Stimulated activated CD4-positive, alpha-beta T cell treated with anti-CD3 and anti-CD28 coated beads, TNF-alpha, amount 100 ng/mL, for 4 hours (primary cell): ENCODE measurements around the gene SLC6A11.
A peak's percentile ranks its signal among the peaks of the same experiment; 100 is the strongest.

Source experiments
- DNase-seq, 3 experiments: peaks; one replicate each; pipeline ENCODE4 v3.0.0-alpha.2; 2020; ENCODE audit warnings: low read depth in 3 of 3

The SLC6A11 gene

DNA sequence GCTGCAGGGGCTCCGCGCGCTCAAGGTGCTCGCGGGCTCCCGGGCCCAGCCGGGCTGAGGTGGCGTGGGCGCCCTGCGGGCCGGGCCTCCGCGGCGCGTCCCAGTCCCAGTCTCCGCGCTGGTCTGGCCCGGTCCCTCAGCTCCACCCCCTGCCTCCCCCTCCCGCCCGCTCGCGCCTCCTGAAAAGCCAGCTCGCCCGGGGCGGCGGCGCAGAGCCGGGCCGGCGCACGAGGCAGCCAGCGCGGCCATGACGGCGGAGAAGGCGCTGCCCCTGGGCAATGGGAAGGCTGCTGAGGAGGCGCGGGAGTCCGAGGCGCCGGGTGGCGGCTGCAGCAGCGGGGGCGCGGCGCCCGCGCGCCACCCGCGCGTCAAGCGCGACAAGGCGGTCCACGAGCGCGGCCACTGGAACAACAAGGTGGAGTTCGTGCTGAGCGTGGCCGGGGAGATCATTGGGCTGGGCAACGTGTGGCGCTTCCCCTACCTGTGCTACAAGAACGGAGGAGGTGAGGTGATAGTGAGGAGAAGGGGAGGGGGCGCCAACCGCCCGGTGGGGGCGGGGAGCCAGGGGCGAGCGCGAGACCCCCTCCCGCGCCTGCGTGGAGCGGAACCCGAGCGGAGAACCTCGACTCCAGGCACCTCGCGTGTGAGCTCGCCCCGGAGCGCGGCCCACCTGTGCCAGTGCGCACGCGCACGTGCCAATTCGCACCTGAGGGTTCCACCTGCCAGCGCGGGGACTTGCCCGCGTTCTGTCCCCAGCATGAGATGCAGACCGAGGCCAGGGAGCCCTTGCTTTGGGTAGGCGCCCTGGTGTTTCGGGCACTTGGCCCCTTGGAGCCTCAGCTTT lies at the start of gene SLC6A11:
SLC6A11 (plus strand) TSS at position 210 of the 844 bp plus-strand sequence; CDS start at position 248, 38 bp downstream.
- DNase-seq = no peak

- DNase-seq = no peak
These were observed 47.2 kb upstream of the SLC6A11 start for GRCh38 chr3:10768708-10769394.

DNA sequence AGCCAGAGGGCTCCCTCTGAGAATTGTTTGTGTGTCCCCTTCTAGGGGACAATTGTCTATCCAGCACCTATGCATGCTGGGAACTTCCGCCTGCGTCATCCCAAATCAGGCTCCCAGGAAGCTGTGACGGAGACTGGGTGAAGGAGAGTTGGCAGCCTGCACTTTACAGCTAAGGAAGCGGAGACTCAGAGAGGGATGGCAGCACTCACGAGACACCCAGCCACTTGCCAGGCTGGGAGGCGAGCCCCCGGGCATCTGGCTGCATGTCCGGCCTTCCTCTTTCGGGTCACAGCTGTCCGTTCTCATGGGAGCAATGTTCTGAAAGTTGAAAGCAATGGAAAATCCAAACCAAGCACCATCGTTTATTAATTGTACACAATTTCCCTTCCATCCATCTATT lies 45.5 kb upstream of the SLC6A11 start:
- no peak for DNase-seq

- DNase-seq = no peak
These were observed 45.0 kb upstream of the SLC6A11 start for GRCh38 chr3:10770981-10771380.

DNA sequence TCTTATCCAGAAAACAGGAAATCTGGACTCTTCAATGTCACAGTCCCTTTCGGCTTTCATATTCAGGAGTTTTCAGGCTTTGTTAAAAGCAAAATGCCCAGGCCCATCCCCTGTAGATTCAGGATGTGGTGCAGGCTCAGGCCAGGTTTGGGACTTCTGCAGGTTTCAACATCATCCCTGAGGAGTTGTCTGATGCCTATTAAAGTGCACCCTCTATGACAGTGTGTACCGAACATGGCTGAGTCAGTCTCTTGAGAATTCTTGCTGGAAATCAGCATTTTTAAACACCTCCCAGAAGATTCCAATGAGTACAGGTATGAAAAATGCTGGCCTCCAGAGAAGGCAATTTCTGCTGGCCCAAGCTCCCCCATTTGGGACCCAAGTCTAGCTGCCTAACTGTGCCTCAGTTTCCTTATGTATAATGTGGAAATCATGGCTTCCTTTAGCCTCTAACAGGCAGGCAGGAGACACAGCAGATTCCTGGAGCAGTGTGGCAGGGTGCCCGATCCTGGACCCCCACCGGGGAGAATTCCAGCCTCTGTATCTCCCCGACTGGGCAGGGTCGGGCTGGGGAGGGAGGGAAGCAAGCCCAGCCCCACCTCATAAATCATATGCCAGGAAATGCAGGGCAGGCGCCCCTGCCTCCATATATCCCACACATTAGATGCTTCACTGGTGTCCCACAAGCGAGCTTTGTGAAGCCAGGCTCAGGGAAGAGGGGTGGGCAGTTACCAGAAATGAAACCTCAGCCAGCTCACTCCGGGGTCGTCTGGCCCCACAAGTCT lies 44.4 kb upstream of the SLC6A11 start:
- DNase-seq = no peak

GRCh38 chr3:10772271-10773161 lies 43.5 kb upstream of the SLC6A11 start:
- no peak for DNase-seq

DNA sequence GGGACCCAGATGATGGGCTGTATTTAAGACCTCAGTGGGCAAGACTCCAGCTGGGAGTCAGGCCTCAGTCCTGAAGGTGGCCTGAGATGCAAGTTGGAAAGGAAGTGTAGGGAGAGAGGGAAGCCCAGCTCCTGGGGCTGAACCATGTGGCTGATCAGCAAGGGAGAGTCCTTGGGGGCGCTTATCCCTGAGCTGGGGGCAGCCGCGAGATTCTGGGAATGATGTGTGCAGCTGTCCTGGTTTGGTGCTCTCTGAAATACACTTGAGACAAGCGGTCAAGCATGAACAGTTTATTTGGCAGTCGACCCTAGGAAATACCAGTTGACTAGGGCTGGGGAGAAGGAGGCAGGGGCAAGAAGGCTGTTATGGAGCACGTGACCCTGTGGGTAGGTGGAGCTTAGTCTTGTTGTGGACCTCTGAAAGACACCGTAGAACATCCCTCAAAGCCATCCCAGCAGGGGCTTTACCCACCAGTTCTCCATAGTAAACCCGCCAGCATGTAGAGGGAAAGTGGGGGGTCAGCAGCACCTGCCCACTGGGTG lies 41.8 kb upstream of the SLC6A11 start:
- DNase-seq = no peak

GRCh38 chr3:10774825-10775224 lies 41.2 kb upstream of the SLC6A11 start:
- no peak for DNase-seq

DNA sequence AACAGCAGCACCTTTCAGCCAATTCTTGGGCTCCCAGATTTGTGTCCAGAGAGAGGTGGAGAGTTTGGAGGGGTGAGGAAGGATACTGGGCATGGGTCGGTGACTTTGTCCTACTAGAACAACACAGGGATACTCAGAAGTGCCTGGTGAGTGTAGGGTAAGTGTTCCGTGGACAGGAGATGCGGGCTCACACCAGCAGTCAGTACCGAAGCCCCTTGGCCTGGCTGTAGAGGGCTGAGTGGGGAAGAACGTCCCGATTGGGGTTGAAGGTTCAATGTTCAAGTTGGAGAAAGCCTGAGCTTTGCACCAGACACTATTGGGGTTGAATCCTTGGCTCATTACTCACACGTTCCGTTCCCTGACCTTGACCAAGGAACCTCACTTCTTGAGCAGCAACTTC lies 40.8 kb upstream of the SLC6A11 start:
- no peak for DNase-seq

DNA sequence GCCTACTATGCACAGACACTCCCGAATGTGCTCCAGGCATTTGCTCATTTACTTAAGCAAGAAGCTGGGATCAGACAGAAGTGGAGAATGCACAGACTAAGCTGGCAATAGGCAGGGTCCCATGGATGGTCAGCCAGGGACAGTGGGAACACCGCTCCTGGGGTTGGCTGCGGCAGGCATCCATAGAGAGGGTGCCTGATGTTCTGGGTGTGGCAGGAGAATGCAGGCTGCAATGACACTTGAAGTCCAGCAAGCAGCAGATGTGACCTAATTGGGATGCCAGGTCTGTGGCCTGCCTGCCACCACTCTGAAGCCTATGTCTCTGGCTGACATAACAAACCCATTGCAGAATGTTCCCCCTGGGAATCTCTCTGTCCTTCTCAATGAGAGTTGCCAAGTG lies 40.2 kb upstream of the SLC6A11 start:
- DNase-seq = no peak

DNA sequence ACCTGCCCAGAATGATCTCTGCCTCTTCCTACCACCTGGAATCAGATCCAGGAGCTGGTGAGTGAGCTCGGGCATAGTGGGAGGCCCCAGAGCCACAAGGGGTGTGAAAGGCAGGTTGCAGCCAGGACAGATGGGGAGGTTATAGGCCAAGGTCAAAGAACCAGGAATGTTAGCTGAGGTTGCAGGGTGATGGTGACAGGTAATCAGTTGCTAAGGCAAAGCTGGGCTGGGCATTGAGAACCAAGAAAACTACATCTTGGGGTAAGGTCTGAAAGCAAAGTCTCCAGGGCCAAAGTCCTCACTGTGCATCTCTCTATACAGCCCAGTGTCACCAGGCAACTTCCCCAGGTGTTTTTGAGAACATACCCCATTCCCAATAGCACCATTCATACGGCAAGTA lies 38.4 kb upstream of the SLC6A11 start:
- DNase-seq = no peak

GRCh38 chr3:10778492-10779292 lies 37.3 kb upstream of the SLC6A11 start:
- no peak for DNase-seq

DNA sequence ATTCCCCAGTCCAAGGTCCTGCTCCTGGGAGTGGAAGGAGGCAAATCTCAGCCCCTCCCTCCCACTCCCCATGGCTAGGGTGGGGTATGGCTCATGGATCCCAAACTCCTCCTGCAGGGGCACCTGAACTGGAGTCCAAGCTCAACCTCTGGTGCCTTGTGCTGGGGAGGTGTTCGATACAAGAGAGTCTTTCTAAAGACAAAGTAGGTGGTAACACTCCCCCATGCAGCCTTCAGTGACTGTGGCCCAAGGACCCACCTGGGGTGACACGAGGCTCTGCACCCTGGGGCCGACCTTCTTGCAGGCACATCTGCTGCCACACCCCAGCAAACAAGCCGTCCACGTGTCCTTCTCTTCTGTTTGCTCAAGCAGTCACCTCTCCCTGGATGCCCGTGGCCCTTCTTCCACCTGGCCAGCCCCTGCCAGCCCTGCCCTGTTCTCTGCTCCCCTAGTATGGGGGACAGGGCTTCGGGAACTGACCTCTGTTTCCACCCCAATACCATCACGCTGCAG lies 36.7 kb upstream of the SLC6A11 start:
- no peak for DNase-seq

DNA sequence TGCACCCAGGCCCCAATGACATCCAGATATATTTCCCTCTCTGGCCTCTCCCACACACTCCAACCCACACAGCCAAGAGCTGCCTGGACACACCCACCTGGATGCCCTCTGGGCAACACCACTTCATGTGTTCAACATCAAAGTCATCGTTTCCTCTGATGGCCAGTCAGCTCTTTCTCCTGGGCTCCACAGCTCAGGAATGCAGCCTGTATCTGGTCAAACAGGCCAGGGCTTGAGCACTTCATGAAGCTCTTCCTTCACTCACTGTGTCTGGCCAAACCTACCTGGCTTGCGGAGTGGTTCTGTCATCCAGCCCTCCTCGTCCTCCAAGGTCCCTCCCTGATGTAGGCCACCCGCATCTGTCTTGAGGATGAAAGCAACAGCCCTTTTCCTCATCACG lies 35.8 kb upstream of the SLC6A11 start:
- no peak for DNase-seq

- no peak for DNase-seq
These were observed 35.1 kb upstream of the SLC6A11 start for GRCh38 chr3:10780922-10781321.

DNA sequence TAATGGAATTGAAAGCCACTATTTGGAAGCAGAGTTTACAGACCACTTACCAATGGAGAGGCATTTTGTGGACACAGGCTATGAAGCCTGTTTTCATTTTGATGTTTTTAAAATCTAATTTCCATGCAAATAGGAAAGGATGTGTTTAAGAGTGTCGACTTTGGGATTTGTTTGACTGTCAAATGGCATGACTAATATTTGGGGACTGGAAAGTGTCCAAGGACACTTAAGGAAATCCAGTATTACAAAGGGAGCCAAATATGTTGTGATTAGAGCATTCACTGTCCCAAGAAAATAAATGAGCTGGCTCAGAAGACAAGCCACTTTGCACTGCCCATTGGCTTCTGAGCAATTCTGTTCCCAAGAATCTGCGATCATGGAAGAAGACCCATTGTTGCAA lies 34.0 kb upstream of the SLC6A11 start:
- no peak for DNase-seq

GRCh38 chr3:10783360-10784351 lies 32.4 kb upstream of the SLC6A11 start:
- DNase-seq = peak in 1 of 3 experiments; percentile 3

GRCh38 chr3:10786640-10787039 lies 29.4 kb upstream of the SLC6A11 start:
- DNase-seq = no peak

DNA sequence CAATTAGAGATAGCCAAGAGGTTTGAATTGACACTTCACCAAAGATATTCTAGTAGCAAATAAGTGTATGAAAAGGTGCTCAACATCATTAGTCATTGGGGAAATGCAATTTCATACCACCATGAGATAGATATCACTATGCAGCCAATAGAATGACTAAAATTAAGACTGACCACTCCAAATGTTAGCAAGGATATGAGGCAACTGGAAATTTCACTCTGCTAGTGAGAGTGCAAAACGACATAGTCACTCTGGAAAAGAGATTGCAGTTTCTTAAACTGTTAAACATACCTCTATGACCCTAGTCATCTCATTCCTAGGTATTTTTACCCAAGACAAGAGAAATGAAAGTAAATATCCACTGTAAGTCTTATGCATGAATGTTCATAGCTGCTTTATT lies 27.6 kb upstream of the SLC6A11 start:
- DNase-seq = no peak
